Loucy (cell line): ENCODE measurements around the gene METTL4.

Experiments used
- H2AFZ ChIP-seq: fragments of 200-600 bp; sonication (generic); 2 replicates; pipeline ENCODE4 v1.6.0; 2016; ENCODE audit warnings: antibody characterized with exemption, mild to moderate bottlenecking, low read length, moderate library complexity
- H3F3A ChIP-seq: fragments of 200-600 bp; 2 replicates; pipeline ENCODE4 v1.6.0; 2016; ENCODE audit warnings: antibody characterized with exemption, low read depth, mild to moderate bottlenecking
- H3K27me3 ChIP-seq: fragments of 200-600 bp; sonication (generic); 2 replicates; pipeline ENCODE4 v1.6.1; 2014; ENCODE audit warnings: low read length, mild to moderate bottlenecking; ENCODE audit not compliant: insufficient read depth, poor library complexity, severe bottlenecking
- H3K36me3 ChIP-seq: fragments of 200-600 bp; sonication (generic); 2 replicates; pipeline ENCODE4 v1.6.1; 2016; ENCODE audit warnings: low read length; ENCODE audit not compliant: insufficient read depth
- H3K4me1 ChIP-seq: fragments of 200-600 bp; sonication (generic); 2 replicates; pipeline ENCODE4 v1.5.1; 2014; ENCODE audit warnings: low read length, mild to moderate bottlenecking; ENCODE audit not compliant: insufficient read depth, poor library complexity, severe bottlenecking
- H3K4me2 ChIP-seq: fragments of 200-600 bp; sonication (generic); 2 replicates; pipeline ENCODE4 v1.6.0; 2014; ENCODE audit warnings: antibody characterized with exemption, low read length, low read depth, mild to moderate bottlenecking; ENCODE audit not compliant: poor library complexity, severe bottlenecking
- H3K4me3 ChIP-seq: fragments of 200-600 bp; sonication (generic); 2 replicates; pipeline ENCODE4 v1.5.1; 2014; ENCODE audit warnings: low read length, mild to moderate bottlenecking, mixed read lengths; ENCODE audit not compliant: poor library complexity, severe bottlenecking
- H3K79me2 ChIP-seq: fragments of 200-600 bp; sonication (generic); 2 replicates; pipeline ENCODE4 v1.6.1; 2014; ENCODE audit warnings: low read length; ENCODE audit not compliant: insufficient read depth
- H3K9ac ChIP-seq: fragments of 200-600 bp; sonication (generic); 2 replicates; pipeline ENCODE4 v1.6.0; 2014; ENCODE audit warnings: mild to moderate bottlenecking, low read depth, low read length, moderate library complexity; ENCODE audit not compliant: poor library complexity, severe bottlenecking
- H3K9me2 ChIP-seq: fragments of 200-600 bp; sonication (generic); replicated peaks from 2 replicates; pipeline ENCODE4 v1.6.1; 2016; ENCODE audit warnings: low read depth, low read length, mixed read lengths
- H3K9me3 ChIP-seq: fragments of 200-600 bp; sonication (generic); 2 replicates; pipeline ENCODE4 v1.6.1; 2014; ENCODE audit warnings: mild to moderate bottlenecking, antibody characterized with exemption, low read length, low read depth; ENCODE audit not compliant: insufficient read depth
- H4K20me1 ChIP-seq: fragments of 200-600 bp; sonication (generic); 2 replicates; pipeline ENCODE4 v1.6.0; 2014; ENCODE audit warnings: antibody characterized with exemption, low read length, mild to moderate bottlenecking; ENCODE audit not compliant: insufficient read depth, poor library complexity, severe bottlenecking
- EZH2phosphoT487 ChIP-seq: fragments of 200-600 bp; IDR thresholded peaks from 2 replicates; pipeline ENCODE4 v1.6.1; 2018; ENCODE audit warnings: antibody characterized with exemption, mild to moderate bottlenecking, moderate library complexity, borderline replicate concordance
- TF ChIP-seq, protein P1 (sequence below): fragments of 200-600 bp; sonication (generic); conservative IDR thresholded peaks from 2 replicates; pipeline ENCODE4 v1.5.1; 2014; ENCODE audit warnings: mild to moderate bottlenecking, antibody characterized with exemption, low read length

The METTL4 gene

DNA sequence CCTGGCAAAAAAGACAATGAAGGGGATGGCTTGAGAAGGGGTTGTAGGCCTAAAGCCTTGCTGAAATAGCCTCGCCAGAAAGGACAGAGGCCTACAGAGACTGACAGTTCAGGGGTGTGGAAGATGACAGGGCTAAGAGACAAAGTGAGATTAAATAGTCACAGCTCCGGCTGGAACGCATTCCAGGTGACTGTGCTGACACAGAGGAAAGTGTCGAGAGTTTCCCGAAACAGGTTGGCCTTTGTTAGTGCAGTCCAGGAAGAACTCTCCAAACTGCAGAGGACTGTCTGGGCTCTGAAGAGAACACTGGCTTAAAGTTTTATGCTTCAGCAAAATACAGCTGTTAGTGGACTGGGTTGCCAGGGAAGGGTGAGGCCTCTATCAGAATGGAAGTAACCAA lies 52.8 kb downstream of the METTL4 start:
- Histone ChIP-seq H3K4me3 (no peak overlapping the region), H3K9me2 (no peaks in the 10 kb centered on the region), H3K36me3 (no peaks in the 10 kb centered on the region), H3K4me1 (peaks cover 11% of the 10 kb centered on the region), H3K27me3 (peaks cover 6% of the 10 kb centered on the region), H3K9ac (no peak overlapping the region), H3K9me3 (no peaks in the 10 kb centered on the region), H4K20me1 (no peaks in the 10 kb centered on the region), H3K4me2 (no peak overlapping the region), H3F3A (no peaks in the 10 kb centered on the region), H2AFZ (no peak overlapping the region), H3K79me2 (no peaks in the 10 kb centered on the region)
- TF ChIP-seq EZH2phosphoT487: no peak
- TF ChIP-seq, protein P1, sequence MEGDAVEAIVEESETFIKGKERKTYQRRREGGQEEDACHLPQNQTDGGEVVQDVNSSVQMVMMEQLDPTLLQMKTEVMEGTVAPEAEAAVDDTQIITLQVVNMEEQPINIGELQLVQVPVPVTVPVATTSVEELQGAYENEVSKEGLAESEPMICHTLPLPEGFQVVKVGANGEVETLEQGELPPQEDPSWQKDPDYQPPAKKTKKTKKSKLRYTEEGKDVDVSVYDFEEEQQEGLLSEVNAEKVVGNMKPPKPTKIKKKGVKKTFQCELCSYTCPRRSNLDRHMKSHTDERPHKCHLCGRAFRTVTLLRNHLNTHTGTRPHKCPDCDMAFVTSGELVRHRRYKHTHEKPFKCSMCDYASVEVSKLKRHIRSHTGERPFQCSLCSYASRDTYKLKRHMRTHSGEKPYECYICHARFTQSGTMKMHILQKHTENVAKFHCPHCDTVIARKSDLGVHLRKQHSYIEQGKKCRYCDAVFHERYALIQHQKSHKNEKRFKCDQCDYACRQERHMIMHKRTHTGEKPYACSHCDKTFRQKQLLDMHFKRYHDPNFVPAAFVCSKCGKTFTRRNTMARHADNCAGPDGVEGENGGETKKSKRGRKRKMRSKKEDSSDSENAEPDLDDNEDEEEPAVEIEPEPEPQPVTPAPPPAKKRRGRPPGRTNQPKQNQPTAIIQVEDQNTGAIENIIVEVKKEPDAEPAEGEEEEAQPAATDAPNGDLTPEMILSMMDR: no peak

DNA sequence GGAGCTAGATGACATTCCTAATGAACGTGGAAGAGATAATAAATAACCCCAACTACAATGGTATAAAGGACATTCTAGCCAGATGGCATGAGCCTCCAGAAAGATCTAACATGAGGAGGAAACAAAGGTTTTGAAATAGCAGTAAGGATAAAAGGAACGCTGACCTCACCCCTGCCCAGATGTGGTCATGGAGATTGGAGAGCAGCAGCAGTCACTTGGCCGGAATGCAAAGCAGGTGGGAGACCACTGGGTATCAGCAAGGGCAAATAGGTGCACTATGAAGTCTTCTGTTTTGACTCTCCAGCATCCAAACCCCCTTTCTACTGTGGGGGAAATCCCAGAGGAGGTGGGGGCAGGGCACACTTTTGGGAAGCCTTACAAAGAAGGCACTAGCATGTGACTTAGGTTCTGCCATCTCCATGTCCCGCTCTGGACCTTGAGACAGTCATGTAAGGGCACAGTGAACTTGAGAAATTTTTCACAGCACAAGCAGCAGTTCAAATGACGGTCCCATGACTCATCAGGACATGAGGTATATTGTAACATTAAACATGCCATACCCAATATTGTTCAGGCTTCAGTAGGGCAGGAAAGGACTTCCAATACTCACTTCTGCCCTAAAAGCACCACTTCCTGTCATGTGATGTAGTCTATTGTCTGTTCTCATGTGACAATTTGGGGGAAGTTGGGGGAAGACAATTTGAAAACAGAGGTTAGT lies 55.2 kb downstream of the METTL4 start:
- TF ChIP-seq, protein P1: no peak
- TF ChIP-seq EZH2phosphoT487: no peak
- H3K9ac ChIP-seq: no peak overlapping the region

DNA sequence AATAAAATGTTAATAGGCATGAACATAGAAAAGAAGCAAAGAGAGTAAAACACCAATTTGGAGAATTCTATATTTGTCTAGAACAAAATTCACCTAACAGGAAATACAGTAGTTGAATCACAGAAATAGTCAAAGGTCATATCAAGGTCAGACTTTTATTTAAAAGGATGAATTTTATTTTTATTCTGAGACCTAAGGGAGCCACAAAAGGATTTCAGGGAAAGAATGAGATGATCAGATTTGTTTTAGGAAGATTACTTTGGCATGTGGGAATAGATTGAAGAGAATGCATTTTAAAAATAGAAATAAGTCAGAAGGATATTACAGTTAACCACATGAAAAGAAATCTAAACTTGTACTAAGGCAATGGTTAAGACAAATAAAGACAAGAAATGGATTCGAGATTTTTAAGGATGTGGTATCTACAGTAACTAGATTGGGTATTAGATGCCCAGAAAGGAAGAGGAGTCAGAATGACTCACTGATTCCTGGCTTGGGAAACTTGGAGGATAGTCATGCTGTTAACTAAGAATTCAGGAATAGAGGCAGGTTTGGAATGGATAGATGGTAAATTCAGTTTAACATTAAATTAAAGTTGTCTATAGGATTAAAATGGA lies 56.0 kb downstream of the METTL4 start:
- Histone ChIP-seq H3K9ac (no peak overlapping the region), H3K27me3 (no peaks in the 10 kb centered on the region), H3K9me3 (no peaks in the 10 kb centered on the region), H3K79me2 (no peaks in the 10 kb centered on the region), H2AFZ (no peak overlapping the region), H3K36me3 (no peaks in the 10 kb centered on the region), H3K4me3 (no peak overlapping the region), H3F3A (no peaks in the 10 kb centered on the region), H3K4me2 (no peak overlapping the region), H3K4me1 (peaks cover 11% of the 10 kb centered on the region), H4K20me1 (no peaks in the 10 kb centered on the region), H3K9me2 (no peaks in the 10 kb centered on the region)
- TF ChIP-seq, protein P1: no peak
- TF ChIP-seq EZH2phosphoT487: no peak

More for the DNA sequence above, 55.2 kb downstream of the METTL4 start:
- Histone ChIP-seq H3K9me3 (no peaks in the 10 kb centered on the region), H3F3A (no peaks in the 10 kb centered on the region), H3K4me2 (peak overlapping the region; percentile 22), H3K27me3 (no peaks in the 10 kb centered on the region), H3K4me3 (no peak overlapping the region), H3K4me1 (peaks cover 11% of the 10 kb centered on the region), H2AFZ (peak overlapping the region; percentile 84), H3K36me3 (no peaks in the 10 kb centered on the region), H4K20me1 (no peaks in the 10 kb centered on the region), H3K79me2 (no peaks in the 10 kb centered on the region), H3K9me2 (no peaks in the 10 kb centered on the region)
